ENCODE measurements around the gene CD101. TPM values are rescaled to one million over a fixed set of nuclear protein-coding genes. Genes with fewer than 3 reads are reported as not detected.

Gene CD101
- total and polyA plus RNA-seq, 2 of the 8 experiments (the other 6 are each of a cell fraction or from before 2014, with no cell fraction given), result 1.1 to 1.2 TPM

DNA sequence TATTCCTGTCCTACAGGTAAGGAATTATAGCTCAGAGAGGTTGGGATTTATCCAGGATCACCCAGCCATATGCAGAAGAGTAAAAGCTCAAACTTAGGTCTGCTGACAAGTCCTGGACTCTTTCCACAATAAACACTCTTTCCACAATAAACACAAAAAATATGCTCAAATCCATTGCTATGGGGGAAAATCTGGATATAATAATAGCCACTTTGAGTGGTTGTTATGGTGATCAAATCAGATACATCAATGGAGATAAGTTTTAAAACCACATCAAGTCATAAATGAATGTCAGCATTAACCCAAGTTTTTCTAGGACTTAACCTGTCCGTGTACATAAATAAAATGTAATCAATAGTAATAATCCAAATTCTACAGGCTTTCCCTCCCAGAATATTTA, 36.2 kb downstream of the CD101 start:
- Histone ChIP-seq H3K4me1 (replicated peaks in 1 of 4; ENCODE audit: control insufficient read depth in 3 of 4, insufficient read depth in 4 of 4, low read length in 3 of 4) (peaks cover 0 to 6% (median 0%) of the 10 kb centered on the region in 4 experiments; a peak in 2 of 7 replicates), H3K18ac (ENCODE audit: extremely low read depth, low read length) (no peak overlapping the region), H2AFZ (ENCODE audit: low read length) (no peak overlapping the region), H3K23me2 (ENCODE audit: low read depth, low read length) (no peaks in the 10 kb centered on the region), H2AK5ac (ENCODE audit: low read depth, low read length) (no peak overlapping the region), H4K5ac (ENCODE audit: insufficient read length, low read depth, low read length) (no peak overlapping the region), H3K79me1 (ENCODE audit: low read depth, low read length) (no peaks in the 10 kb centered on the region), H3K9ac (replicated peaks in 1 of 4; ENCODE audit: extremely low read depth in 1 of 4, low read depth in 3 of 4, low read length in 3 of 4) (no peak overlapping the region), H2BK5ac (ENCODE audit: low read depth, low read length) (no peak overlapping the region), H3K27ac (ENCODE audit: low read depth, low read length) (no peak overlapping the region), H3K36me3 (ENCODE audit: control insufficient read depth in 2 of 4, insufficient read depth in 4 of 4, low read length in 3 of 4) (no peaks in the 10 kb centered on the region), H3K23ac (ENCODE audit: insufficient read length) (no peak overlapping the region), H2BK12ac (ENCODE audit: low read depth, low read length) (no peak overlapping the region), H3K9me3 (ENCODE audit: insufficient read depth in 2 of 2, low read depth in 1 of 2, low read length in 1 of 2) (no peaks in the 10 kb centered on the region), H3K56ac (replicated peaks; ENCODE audit: insufficient read length, low read depth, low read length) (no peak overlapping the region), H3K4me3 (ENCODE audit: extremely low read depth in 1 of 4, insufficient read depth in 2 of 4, low read depth in 3 of 4, low read length in 4 of 4) (no peak overlapping the region), H2BK15ac (ENCODE audit: low read length) (no peak overlapping the region), H3K4ac (replicated peaks; ENCODE audit: insufficient read length, low read depth, low read length) (no peak overlapping the region), H3K4me2 (ENCODE audit: insufficient read depth in 1 of 2, low read depth in 2 of 2, low read length in 2 of 2) (no peak overlapping the region), H4K8ac (ENCODE audit: extremely low read depth, insufficient read depth, low read length) (no peak overlapping the region), H4K20me1 (replicated peaks in 1 of 2; ENCODE audit: control insufficient read depth in 1 of 2, insufficient read depth in 2 of 2, low read length in 2 of 2) (no peaks in the 10 kb centered on the region), H2BK120ac (replicated peaks; ENCODE audit: low read depth, low read length) (no peak overlapping the region), H3K79me2 (ENCODE audit: control insufficient read depth in 1 of 2, insufficient read depth in 2 of 2, low read length in 2 of 2) (no peaks in the 10 kb centered on the region), H4K91ac (replicated peaks; ENCODE audit: insufficient read length, low read length) (no peak overlapping the region), H3K27me3 (replicated peaks in 1 of 4; ENCODE audit: control insufficient read depth in 3 of 4, extremely low read depth in 1 of 4, insufficient read depth in 3 of 4, low read length in 3 of 4) (no peaks in the 10 kb centered on the region), H3K14ac (ENCODE audit: insufficient read length) (no peak overlapping the region), H2BK20ac (ENCODE audit: low read length) (no peak overlapping the region)
- DNase-seq (ENCODE audit: low read depth in 1 of 2, low spot score in 2 of 2), result no peak
- CTCF ChIA-PET (ENCODE audit: partially characterized antibody), result interaction anchor here (0.8 to 1.8 kb wide), 2 partner anchors 274 to 365 kb away, joined by 3 to 6 read pairs; no protein-coding TSS in a partner anchor
- no peak for FAIRE-seq
- POLR2A ChIA-PET (ENCODE audit: partially characterized antibody), result interaction anchor here (3.0 kb wide), 1 partner anchor 22 kb away, joined by 8 read pairs; the partner anchor contains the start of gene TTF2
- WGBS, 2 experiments (ENCODE audit: extremely low coverage in 1 of 2, insufficient coverage in 1 of 2, insufficient read length in 1 of 2, insufficient replicate concordance in 2 of 2, low coverage in 1 of 2, low lambda C conversion rate in 2 of 2, missing lambda C conversion rate in 1 of 2), result 80% methylated on average over 1 of the region's 1 CpG; no CpG with 5 or more reads in 1 of the 2 experiments
- TF ChIP-seq RNF2 (IDR thresholded peaks at IDR 0.05; ENCODE audit: borderline replicate concordance, low read depth, low read length, missing control alignments, poor library complexity, severe bottlenecking), result no peak
- TF ChIP-seq, protein P1, sequence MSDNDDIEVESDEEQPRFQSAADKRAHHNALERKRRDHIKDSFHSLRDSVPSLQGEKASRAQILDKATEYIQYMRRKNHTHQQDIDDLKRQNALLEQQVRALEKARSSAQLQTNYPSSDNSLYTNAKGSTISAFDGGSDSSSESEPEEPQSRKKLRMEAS (IDR thresholded peaks at IDR 0.05), result no peak
- no peak for TF ChIP-seq BACH1 (IDR thresholded peaks at IDR 0.05; ENCODE audit: low read length)
- TF ChIP-seq CEBPB (IDR thresholded peaks at IDR 0.05; ENCODE audit: low read depth, low read length), result no peak
- no peak for TF ChIP-seq CBX5 (IDR thresholded peaks at IDR 0.05; ENCODE audit: low read depth, low read length)
- TF ChIP-seq CHD2 (IDR thresholded peaks at IDR 0.05; ENCODE audit: low read length), result no peak
